Measurements from ENCODE around the gene PSMG3.

Gene PSMG3

DNA sequence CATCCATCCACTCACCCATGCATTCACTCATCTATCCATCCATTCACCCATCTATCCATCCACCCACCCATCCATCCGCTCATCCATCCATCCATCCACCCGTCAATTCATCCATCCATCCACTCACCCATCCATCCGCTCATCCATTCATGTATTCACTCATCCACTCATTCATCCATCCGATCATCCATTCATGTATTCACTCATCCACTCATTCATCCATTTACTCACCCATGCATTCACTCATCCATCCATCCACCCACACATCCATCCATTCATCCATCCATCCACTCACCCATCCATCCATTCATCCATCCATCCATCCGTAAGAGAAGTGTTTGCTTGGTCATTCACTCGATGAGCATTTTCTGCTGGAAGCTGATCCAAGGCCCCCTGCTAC, 8.7 kb upstream of the PSMG3 start:
- DNase-seq, result no peak

DNA sequence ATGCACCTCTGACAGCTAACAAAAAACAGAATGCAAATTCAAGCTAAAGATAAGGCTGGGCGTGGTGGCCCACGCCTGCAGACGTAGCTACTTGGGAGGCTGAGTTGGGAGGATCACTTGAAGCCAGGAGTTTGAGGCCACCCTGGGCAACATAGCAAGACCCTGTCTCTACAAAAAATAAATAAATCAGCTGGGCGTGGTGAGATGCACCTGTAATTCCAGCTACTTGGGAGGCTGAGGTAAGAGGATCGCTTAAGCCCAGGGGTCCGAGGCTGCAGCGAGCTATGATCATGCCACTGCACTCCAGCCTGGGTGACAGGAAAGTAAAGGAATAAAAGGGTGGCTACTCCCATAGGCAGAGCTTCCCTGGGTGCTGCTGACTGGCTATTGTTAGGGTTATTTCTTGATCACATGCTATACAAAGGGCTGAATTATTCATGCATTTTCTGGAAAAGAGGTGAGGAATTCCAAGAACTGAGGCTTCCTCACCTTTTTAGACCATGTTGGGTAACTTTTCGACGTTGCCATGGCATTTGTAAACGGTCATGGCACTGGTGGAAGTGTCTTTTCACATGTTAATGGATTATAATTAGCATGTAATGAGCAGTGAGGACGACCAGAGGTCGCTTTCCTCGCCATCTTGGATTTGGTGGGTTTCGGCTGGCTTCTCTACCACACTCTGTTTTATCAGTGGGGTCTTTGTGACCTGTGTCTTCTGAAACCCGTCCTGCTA, 6.9 kb upstream of the PSMG3 start:
- DNase-seq, result no peak

DNA sequence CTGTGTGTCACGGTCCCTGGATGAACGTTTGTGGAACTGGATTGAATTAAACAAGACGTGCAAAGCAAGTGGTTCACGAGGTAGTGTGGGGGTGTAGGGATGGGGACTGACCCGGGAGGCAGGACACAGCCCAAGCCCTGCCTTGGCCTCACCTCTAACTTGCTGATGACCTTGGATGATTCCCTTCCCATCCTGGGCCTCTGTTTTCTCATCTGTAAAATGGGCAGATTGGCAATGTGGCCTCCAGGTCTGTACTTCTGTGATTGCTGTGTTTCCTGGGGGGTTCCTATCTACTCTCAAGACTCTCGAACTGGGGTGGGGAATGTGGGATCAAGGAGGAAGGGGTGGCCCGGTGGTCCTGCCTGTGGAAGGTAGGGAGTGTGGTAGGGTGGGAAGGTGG, 6.0 kb upstream of the PSMG3 start:
- DNase-seq, result no peak

DNA sequence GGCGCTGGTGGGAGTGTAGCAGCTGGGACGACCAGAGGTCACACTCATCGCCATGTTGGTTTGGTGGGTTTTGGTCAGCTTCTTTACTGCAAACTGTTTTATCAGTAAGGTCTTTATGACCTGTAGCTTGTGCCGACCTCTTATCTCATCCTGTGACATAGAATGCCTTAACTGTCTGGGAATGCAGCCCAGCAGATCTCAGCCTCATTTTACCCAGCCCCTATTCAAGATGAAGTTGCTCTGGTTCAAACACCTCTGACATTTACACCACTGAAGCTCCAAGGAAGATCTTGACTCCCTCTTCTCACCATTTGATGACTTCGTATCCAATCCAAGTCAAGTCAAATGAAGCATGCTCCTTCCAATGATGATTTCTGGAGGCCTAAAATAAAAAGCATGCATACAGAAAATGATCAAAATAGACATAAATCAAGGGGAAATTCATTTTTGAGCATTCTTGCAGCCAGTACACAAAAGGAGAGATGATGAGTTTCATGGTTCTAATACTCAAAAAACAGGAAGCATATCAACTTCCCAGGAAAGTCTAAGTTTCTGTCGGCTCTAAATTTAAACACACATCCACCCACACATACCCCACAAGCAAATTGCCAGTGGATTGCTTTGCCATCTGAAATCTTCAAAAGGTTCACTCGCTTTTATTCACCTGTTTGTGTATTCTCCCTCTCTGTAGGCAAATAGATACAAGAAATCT, 2.4 kb upstream of the PSMG3 start:
- DNase-seq, result no peak

DNA sequence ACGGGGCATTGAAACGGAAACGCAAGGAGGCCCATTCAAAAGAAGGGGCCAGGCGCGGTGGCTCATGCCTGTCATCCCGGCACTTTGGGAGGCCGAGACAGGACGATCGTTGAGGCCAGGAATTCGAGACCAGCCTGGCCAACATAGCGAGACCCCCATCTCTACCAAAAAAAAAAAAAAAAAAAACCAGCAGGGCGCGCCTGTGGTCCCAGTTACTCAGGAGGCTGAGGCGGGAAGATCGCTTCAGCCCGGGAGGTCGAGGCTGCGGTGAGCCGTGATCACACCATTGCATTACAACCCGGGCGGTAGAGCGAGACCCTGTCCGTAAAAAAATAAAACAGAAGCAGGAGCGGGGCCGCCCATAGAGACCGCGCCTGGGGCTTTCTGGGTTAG, 396 bp downstream of the PSMG3 start:
- no peak for DNase-seq

DNA sequence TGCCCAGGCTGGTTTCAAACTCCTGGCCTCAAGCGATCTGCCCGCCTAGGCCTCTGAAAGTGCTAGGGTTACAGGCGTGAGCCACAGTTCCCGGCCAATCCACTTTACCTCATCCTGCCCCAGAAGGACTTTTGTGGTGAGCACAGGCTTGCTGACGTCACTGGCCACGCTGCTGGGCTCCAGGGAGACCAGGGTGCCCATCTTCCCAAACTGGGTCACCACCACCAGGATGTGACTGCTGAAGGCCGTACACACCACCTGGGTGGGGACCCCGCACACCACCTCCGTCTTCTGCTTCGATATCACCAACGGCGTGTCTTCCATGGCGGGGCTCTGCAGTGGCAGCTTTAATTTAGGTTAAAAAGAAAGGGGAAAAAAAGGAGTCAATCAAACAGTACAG, 816 bp downstream of the PSMG3 start:
- DNase-seq, result no peak

DNA sequence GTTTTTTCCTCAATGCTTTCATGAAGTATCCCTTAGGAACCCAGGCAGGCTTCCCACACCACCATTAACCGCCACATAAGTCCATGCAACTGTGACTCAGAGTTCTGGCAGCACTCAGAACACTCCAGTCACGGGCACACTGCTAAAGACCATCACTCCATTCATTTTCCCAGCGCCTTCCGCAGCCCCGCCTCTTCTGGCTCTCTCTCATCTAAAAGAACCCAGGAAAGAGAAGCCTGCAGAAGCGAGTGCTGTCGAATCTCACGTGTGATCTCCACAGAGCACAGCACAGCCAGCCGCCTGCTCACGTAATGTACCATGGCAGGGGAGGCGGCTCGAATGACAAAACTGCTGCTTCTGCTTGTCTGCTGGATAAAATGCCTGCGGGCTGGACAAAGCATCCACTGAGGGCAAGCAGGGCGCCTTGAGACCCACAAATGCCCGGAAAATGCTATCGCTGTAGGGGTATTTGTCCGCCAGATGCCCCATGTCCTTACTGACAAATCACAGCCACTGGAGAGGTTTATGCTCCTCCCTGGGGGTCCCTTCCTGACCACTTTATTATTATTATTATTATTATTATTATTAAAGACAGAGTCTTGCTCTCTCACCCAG, 1.8 kb downstream of the PSMG3 start:
- DNase-seq, result no peak

DNA sequence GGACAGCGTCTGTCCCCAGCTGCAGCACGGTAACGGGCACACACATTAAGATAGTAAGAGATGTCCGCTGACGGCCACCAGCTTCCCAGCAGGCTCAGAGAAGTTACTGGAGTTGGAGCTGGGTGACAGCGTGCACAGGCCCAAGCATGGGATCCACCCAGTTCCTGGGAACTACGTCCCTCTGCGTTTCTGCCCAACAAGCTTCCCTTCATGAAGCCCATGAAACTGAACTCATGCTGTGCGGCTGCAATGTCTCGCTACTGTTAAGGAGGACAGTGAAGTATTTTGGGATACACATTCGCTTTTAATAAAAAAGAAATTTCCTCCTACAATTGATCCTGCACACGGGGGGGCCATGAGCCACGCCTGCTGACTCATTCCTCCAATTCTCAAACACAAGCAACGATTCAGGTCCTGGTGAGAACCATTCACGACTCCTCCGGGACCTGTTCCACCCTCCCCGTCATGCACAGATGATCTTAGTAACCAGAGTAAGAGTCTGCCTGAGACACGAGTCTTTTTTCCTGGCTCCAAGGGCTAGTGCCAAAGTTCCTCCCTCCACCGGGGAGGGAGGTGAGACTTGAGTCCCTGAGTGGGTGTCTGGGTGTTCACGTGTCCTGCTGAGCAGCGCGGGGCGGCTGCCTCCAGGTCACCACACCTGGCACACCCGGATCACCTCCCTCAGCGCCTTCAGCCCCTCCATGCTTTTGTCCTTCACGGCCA, 2.6 kb downstream of the PSMG3 start:
- no peak for DNase-seq

DNA sequence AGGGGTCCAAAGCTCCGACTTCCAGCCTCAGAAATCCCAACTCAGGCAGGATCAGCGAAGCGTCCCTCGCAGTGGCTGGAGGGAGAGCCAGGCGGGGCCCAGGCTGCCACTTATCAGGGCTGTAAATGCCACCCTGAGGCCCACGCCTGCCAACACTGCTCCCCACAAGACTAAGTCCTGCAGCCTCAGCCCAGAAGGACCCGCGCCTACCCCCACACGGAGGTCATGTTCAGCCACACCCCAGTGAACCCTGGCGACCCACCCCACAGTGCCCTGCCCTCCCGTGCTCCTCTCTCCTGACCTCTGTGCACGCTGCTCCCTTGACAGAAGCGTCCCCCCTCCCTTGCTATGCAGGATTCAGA, 3.2 kb downstream of the PSMG3 start:
- DNase-seq, result no peak

DNA sequence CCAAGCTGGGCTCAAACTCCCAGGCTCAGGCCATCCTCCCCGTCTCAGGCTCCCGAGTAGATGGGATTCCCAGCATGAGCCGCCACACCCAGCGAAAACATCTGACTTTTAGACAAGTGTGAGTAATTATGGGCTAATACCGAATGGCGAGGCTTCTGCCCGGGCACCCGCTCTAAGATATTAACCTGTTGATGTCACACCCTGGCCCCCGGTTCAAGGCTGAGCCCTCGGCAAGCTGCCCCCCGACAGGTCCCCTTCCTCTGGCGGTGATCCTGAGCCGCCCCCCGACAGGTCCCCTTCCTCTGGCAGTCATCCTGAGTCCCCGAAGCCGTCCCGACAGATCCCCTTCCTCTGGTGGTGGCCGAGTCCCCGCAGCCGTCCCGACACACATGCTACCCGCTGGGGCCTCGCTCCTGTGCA, 5.2 kb downstream of the PSMG3 start:
- no peak for DNase-seq

DNA sequence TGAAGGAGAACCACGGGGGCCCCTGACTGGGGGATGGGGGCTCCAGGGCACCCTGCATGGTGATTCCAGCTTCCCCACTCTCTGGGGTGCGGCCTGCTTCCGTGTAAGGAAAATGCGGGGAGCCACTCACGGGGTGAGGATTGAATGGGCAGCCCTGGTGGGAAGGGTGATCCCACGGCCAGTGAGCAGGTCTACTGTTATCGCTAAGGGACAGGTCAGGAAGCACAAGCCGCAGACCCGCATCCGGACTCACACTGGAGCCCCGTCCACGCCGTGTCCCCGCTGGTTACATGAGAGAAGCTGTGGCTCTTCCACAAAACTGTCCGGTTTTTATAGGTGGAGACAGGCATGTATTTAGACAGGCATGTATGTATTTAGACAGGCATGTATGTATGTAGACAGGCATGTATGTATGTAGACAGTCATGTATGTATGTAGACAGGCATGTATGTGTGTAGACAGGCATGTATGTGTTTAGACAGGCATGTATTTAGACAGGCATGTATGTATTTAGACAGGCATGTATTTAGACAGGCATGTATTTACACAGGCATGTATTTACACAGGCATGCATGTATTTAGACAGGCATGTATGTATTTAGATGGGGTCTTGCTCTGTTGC, 5.7 kb downstream of the PSMG3 start:
- DNase-seq, result no peak

DNA sequence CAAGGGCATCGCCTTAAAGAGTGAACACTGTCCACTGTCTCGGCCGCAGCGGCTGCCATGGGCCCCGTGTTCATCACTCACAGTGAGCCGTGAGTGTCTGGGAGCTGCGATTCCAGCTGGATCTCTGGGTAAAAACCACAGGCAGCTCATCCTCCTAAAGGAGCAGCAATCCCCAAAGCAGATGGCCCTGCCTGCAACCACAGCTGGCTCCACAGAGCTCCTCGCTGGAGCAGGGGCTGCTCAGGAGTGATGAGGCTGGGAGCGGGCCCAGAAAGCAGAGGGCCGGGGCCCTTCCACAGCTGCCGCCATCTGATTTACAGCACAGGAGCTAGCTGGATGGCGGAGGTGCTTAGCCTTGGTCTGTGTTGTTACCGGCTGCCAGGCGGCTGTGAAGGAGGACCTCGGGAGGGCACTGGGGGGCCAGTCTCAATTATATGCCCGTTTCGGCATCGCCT, 7.2 kb downstream of the PSMG3 start:
- no peak for DNase-seq

DNA sequence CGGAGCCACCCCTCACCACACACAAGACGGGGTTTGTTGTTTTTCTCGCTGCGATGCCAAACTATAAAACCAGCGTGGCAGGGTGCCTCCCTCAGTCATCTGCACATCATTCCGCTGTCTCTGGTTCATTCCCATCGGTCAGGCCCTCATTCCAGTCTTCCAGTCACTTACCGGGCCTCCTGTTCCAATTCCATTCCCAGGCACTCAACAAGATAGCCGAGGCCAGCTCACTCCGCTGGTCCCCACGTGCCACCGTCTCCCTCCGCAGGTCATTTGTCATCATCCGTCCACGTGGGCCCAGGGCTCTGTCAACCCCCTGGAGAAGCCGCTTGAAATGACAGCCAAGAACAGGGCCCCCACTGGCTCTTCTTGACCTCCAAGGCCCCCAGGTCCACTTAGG, 7.7 kb downstream of the PSMG3 start:
- DNase-seq, result no peak

DNA sequence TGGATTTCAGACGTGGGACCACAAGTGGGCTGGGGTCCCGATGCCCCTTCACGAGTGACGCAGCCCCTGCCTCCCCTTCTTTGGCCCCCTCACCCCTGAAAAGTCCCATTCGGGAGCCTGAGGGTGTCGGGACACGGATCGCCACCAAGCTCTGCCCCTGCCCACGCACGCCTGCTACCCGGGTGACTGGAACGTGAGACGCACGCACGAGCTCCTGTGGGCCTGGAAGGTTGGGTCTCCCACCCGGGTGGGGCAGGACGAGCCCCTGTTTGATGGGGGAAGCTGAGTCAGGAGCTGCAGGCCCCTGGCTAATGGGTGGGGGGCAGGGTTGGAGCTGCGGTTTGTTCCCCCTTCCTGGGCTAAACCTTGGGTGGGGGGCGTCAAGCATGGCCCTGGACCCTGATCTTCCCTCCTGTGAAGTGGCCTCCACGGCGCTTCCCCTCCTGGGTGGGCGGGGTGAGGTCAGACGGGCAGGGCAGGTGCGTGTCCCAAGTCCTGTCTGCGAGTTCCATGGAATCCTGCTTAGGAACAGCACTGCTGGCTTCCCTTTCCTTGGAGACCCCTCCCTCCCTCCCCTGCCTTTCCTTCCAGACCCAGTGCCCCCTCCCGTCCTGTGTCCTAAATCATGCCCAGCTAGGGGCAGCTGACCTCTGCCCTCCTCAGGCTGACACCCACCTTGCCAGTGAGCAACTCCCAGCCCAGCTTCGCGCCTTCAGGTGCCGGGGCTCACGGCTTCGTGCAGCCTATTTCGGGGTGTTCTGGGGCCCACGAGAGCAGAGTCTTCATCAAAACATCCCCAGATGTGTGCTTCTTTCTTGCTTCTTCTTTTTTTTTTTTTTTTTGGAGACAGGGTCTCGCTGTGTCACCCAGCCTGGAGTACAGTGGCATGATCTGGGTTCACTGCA, 8.5 kb downstream of the PSMG3 start:
- DNase-seq, result no peak

DNA sequence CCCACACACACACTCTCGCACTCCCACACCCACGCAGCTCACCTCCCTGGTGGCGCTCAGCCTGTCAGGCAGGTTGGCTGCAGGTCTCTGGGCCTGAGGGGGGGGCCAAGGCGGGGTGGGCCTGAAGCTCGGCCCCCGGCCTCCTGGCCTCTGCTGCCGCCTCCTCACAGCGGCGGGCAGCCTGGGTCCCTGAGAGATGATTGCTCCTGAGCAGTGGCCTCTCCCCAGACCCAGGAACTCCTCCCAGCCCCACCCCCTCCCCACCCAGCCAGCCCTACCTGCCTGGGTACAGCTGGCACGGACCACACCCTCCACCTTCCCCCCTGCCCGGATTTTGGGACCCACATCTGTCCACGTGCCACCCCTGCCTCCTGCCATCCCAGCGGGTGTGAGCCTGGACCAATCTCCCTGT, 9.2 kb downstream of the PSMG3 start:
- DNase-seq, result no peak

DNA sequence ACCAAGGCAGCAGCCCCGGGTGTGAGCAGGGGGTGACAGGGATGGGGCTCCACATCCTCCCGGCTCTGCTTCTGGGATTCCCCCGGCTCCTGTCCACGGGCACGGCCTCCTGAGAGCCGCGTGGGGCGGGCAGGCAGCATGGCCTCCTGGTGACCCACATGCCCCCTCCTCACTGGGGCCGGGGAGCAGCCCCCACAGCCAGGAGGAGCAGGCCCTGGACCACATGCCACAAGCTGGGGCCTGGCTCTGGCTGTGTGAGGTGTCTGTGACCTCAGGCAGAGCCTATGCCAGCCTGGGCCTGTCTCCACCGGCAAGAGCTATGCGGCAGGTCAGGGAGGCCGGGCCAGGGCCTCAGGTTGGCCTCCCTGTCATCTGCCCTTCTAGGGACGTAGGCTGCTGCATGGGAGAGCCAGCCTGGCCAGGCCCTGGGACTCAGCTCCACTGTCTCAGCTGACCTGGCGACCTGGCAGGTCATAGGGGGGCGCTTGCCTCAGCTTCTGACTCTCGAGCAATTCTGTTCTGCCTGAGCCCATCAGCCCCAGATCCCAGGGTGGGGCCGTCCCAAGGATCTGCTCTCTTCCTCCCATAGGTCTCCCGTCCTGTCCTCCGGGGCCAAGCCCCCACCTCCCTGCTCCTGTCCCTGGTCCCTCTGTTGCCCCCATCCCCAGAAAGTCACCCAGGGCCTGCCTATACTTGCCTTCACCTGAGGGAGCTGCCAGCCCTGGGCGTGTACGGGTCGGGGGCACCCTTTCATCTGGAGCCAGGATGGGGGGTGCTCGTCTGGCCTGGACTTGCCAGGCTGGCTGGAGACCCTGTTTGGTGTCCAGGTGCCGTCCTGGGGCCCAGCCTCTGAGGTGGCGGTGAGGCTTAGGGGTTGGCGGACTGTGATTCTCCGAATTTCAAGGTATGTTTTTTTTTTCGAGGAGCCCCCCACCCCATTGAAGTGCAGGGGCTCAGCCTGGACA, 9.9 kb downstream of the PSMG3 start:
- no peak for DNase-seq

DNA sequence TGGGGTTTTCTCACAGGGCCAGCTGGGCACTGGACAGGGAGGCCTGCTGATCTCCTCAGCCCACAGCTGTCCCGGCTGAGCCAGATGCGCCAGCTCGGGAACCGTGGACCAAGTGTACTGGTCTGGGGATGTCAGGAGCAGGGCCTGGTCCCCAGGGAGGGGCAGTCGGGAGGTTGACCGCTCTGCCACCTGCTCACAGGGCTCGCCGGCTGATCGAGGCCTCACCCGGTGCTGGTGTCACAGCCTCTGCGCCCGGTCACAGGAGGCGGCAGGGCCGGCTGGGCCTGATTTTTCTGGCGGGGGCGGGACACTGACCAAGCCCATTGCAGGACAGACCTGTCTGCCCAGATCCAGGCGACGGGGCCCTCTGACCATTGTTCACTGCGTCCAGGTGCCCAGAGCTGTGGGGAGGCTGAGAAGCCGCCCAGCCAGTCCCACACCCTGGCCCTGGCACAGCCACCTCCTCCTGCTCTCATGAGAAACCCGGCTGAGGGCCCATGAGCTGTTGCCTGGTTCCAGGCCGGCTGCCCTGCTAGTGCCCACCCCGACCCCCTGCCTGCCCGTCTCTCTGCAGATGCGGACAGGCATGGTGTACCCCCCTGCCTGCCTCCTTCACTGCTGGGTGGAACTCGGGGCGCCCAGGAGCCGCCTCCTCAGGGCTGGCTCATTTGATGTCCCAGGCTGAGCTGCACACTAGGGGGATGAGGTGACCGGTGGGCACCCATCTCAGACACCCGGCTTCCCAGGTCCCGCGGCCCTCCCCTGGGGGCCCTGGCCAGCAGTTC, 10.8 kb downstream of the PSMG3 start:
- DNase-seq, result no peak

DNA sequence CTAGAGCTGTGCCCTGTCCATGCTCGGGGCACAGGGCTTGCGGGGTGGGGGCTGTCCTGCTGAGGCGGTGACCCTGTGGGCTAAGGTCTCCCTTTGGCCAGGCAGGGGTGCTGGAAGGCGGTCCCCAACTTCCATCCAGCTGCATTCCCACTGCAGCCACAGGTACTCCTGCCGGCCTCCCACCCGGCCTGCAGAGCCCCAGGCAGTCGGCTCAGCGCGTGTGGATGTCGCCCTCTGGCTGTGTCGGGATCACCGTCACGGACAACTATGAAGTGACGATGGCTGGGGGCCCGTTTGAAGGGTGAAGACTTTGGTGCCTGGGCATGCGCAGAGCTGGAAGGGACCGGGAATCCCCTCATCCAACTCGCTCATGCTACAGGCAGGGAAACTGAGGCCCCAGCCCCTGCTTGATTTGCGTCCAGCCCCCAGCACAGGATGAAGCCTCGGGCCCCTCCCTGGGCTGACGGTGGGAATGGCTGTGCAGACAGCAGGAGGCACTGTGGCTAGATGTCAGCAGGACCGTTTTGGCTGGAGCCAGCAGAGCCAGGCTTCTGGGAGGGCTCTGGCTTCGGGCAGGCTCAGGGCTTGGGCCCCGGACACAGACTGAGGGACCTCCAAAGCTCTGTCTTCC, 11.5 kb downstream of the PSMG3 start:
- DNase-seq, result no peak

DNA sequence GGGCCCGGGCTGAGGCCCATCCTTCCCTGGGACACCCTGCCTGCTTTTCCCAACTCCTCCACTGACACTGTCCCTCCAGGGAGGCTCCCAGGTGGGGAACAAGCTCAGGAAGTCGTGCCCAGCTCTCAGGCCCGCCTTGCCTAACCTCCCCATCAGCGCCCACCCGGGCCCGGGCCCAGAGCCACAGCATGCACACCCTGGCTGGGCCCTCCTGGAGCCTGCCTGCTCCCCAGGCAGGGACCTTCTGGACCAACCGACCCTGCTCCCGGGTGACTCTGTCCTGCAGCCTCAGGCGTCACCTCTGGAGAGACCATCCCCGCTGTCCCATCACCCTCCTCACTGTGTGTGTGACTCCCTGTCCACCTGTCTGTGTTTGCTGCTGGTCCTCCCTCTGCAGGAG, 12.1 kb downstream of the PSMG3 start:
- no peak for DNase-seq

DNA sequence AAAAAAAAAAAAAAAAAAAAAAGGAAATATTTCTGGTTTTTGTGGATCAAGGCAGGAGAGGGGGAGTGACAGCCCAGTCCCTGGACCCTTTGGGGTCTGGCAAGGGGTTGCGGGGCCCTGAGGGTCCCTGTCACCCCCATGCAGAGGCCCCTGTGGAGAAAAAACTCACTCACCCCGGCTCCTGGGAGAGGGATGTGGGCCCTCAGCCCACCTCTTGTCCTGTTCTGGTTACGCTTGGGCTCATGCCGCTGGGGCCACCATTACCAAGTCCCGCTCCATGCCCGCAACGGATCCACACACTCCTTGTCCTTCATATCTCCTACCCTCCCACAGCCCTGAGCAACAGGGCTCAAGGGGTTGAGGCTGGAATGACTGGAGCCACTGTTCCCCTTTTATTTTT, 12.8 kb downstream of the PSMG3 start:
- DNase-seq, result no peak
